Astrocyte (in vitro differentiated cells and primary cell): ENCODE measurements around the gene CUL2. TPM values are rescaled to one million over a fixed set of nuclear protein-coding genes. Genes with fewer than 3 reads are reported as not detected.
A peak's percentile ranks its signal among the peaks of the same experiment; 100 is the strongest.

Experiments used
- DNase-seq: peaks from one replicate; pipeline ENCODE4 v3.0.0-alpha.2; 2010; ENCODE audit warnings: low read depth
- FAIRE-seq: peaks from 2 replicates; lab custom pipeline; 2011; peaks lifted over from hg19 to GRCh38; lab: Jason Lieb, UNC
- H2AFZ ChIP-seq: 2 replicates; pipeline ENCODE4 v1.6.0; 2012; ENCODE audit warnings: low read depth, low read length, inconsistent platforms
- H3K27ac ChIP-seq: 2 replicates; pipeline ENCODE4 v1.5.1; 2011; ENCODE audit warnings: low read depth, low read length, inconsistent platforms
- H3K27me3 ChIP-seq: 2 replicates; pipeline ENCODE4 v1.6.0; 2011; ENCODE audit warnings: low read length, inconsistent platforms; ENCODE audit not compliant: insufficient read depth
- H3K36me3 ChIP-seq: 2 replicates; pipeline ENCODE4 v1.5.1; 2011; ENCODE audit warnings: low read length, inconsistent platforms; ENCODE audit not compliant: insufficient read depth
- H3K4me1 ChIP-seq: 2 replicates; pipeline ENCODE4 v1.5.1; 2011; ENCODE audit warnings: low read length, inconsistent platforms; ENCODE audit not compliant: insufficient read depth
- H3K4me2 ChIP-seq: 2 replicates; pipeline ENCODE4 v1.6.0; 2012; ENCODE audit warnings: low read length, inconsistent platforms
- H3K4me3 ChIP-seq: 2 replicates; pipeline ENCODE4 v1.5.1; 2011; ENCODE audit warnings: low read depth, mild to moderate bottlenecking, low read length, inconsistent platforms; ENCODE audit not compliant: insufficient read depth
- H3K79me2 ChIP-seq: 2 replicates; pipeline ENCODE4 v1.6.0; 2012; ENCODE audit warnings: mild to moderate bottlenecking, low read length, inconsistent platforms; ENCODE audit not compliant: insufficient read depth
- H3K9ac ChIP-seq: 2 replicates; pipeline ENCODE4 v1.6.0; 2012; ENCODE audit warnings: mild to moderate bottlenecking, low read length, inconsistent platforms
- H3K9me3 ChIP-seq: 2 replicates; pipeline ENCODE4 v1.5.1; 2012; ENCODE audit warnings: low read depth, mild to moderate bottlenecking, low read length, inconsistent platforms; ENCODE audit not compliant: insufficient read depth
- H4K20me1 ChIP-seq: 2 replicates; pipeline ENCODE4 v1.6.0; 2012; ENCODE audit warnings: low read length, inconsistent platforms; ENCODE audit not compliant: insufficient read depth
- H3K27ac Mint-ChIP-seq: one replicate; pipeline ENCODE4 v1.8.0; 2021; ENCODE audit warnings: mild to moderate bottlenecking, mixed read lengths; ENCODE audit not compliant: unreplicated experiment
- H3K27me3 Mint-ChIP-seq: one replicate; pipeline ENCODE4 v1.8.0; 2021; ENCODE audit warnings: low read depth, mixed read lengths; ENCODE audit not compliant: unreplicated experiment
- H3K36me3 Mint-ChIP-seq: one replicate; pipeline ENCODE4 v1.8.0; 2021; ENCODE audit warnings: low read depth, mixed read lengths; ENCODE audit not compliant: unreplicated experiment
- H3K4me1 Mint-ChIP-seq: one replicate; pipeline ENCODE4 v1.8.0; 2021; ENCODE audit warnings: low read depth, mixed read lengths; ENCODE audit not compliant: unreplicated experiment
- H3K4me3 Mint-ChIP-seq: one replicate; pipeline ENCODE4 v1.8.0; 2021; ENCODE audit warnings: mild to moderate bottlenecking, moderate library complexity, mixed read lengths; ENCODE audit not compliant: unreplicated experiment
- H3K9me3 Mint-ChIP-seq: one replicate; pipeline ENCODE4 v1.8.0; 2021; ENCODE audit warnings: mild to moderate bottlenecking, mixed read lengths; ENCODE audit not compliant: unreplicated experiment
- EZH2 ChIP-seq: IDR thresholded peaks from 2 replicates; pipeline ENCODE4 v1.6.1; 2012; ENCODE audit warnings: mild to moderate bottlenecking, low read length, inconsistent platforms; ENCODE audit not compliant: insufficient read depth
- total RNA-seq: library from RNA; stranded (reverse); gene quantifications from 2 replicates; pipeline ENCODE4 v1.2.1, GENCODE V29; 2021
- TF ChIP-seq, protein P1 (sequence below): IDR thresholded peaks from 2 replicates; pipeline ENCODE4 v1.5.1; 2011; ENCODE audit warnings: low read depth, mild to moderate bottlenecking, inconsistent platforms, low read length, moderate library complexity; ENCODE audit not compliant: insufficient read depth

Gene CUL2
- total RNA-seq, 1 donor from 2014 or later = 48.0 TPM

GRCh38 chr10:34999532-34999931 is 90.6 kb downstream of the CUL2 start:
- H3K4me3 Mint-ChIP-seq = no peak overlapping the region
- Histone ChIP-seq H3K27me3 (no peaks in the 10 kb centered on the region), H2AFZ (no peak overlapping the region), H3K9me3 (no peaks in the 10 kb centered on the region), H3K36me3 (no peaks in the 10 kb centered on the region), H3K4me2 (no peak overlapping the region), H3K79me2 (no peaks in the 10 kb centered on the region), H3K27ac (no peak overlapping the region), H4K20me1 (no peaks in the 10 kb centered on the region), H3K4me3 (no peak overlapping the region), H3K4me1 (peaks cover 6% of the 10 kb centered on the region), H3K9ac (no peak overlapping the region)
- peaks cover 2% of the 10 kb centered on the region for H3K9me3 Mint-ChIP-seq
- DNase-seq (no peak), FAIRE-seq (no peak)
- peaks cover 14% of the 10 kb centered on the region for H3K36me3 Mint-ChIP-seq
- peaks cover 21% of the 10 kb centered on the region for H3K4me1 Mint-ChIP-seq
- no peak for TF ChIP-seq EZH2
- TF ChIP-seq, protein P1, sequence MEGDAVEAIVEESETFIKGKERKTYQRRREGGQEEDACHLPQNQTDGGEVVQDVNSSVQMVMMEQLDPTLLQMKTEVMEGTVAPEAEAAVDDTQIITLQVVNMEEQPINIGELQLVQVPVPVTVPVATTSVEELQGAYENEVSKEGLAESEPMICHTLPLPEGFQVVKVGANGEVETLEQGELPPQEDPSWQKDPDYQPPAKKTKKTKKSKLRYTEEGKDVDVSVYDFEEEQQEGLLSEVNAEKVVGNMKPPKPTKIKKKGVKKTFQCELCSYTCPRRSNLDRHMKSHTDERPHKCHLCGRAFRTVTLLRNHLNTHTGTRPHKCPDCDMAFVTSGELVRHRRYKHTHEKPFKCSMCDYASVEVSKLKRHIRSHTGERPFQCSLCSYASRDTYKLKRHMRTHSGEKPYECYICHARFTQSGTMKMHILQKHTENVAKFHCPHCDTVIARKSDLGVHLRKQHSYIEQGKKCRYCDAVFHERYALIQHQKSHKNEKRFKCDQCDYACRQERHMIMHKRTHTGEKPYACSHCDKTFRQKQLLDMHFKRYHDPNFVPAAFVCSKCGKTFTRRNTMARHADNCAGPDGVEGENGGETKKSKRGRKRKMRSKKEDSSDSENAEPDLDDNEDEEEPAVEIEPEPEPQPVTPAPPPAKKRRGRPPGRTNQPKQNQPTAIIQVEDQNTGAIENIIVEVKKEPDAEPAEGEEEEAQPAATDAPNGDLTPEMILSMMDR = no peak
- H3K27ac Mint-ChIP-seq = no peak overlapping the region
- H3K27me3 Mint-ChIP-seq = no peaks in the 10 kb centered on the region

DNA sequence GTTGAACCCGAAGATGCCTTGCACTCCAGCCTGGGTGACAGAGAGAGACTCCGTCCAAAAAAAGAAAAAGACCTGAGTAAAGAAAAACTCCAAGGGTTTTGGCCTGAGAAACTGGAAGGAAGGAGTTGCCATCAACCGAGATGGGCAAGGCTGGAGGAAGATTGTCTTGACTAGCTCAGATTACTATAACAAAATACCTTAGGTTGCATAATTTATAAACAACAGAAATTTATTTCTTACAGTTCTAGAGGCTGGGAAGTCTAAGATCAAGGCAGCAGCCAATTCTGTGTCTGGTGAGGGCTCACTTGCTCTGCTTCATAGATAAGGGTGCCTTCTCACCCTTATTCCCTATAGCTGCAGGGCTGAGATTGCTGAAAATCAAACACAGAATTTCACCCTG is 91.2 kb downstream of the CUL2 start:
- no peak overlapping the region for H2AFZ ChIP-seq
- no peak overlapping the region for H3K4me3 ChIP-seq
- H3K9ac ChIP-seq = no peak overlapping the region
- H3K4me1 ChIP-seq = peaks cover 11% of the 10 kb centered on the region
- H3K9me3 ChIP-seq = no peaks in the 10 kb centered on the region
- H3K27me3 ChIP-seq = no peaks in the 10 kb centered on the region
- FAIRE-seq (no peak), DNase-seq (no peak)
- H3K36me3 ChIP-seq = no peaks in the 10 kb centered on the region
- H3K27ac Mint-ChIP-seq = no peak overlapping the region
- no peaks in the 10 kb centered on the region for H4K20me1 ChIP-seq
- peaks cover 14% of the 10 kb centered on the region for H3K36me3 Mint-ChIP-seq
- no peak for TF ChIP-seq EZH2
- TF ChIP-seq, protein P1 = no peak
- H3K4me2 ChIP-seq = no peak overlapping the region
- no peaks in the 10 kb centered on the region for H3K79me2 ChIP-seq
- H3K9me3 Mint-ChIP-seq = peaks cover 2% of the 10 kb centered on the region
- no peak overlapping the region for H3K4me3 Mint-ChIP-seq
- peaks cover 24% of the 10 kb centered on the region for H3K4me1 Mint-ChIP-seq
- H3K27me3 Mint-ChIP-seq = no peaks in the 10 kb centered on the region
- no peak overlapping the region for H3K27ac ChIP-seq

DNA sequence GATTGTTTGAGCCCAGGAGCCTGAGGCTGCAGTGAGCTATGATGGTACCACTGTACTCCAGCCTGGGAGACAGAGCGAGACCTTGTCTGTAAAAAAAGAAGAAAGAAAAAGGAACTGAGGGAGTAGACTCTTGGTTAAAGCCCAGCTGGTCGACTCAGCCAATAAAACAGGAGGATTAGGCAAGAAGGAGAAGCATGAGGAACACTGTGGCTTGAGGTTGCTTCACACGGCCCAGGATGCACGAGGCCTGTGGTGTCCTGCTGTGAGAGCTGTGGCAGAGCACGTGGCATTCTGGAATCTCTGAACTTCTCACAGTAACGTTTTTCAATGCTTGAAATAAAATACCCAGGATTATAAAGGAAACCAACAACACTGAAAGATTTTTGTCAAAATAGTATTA is 93.3 kb downstream of the CUL2 start:
- Mint-ChIP-seq H3K27ac (no peak overlapping the region), H3K4me1 (peaks cover 24% of the 10 kb centered on the region), H3K9me3 (peaks cover 2% of the 10 kb centered on the region), H3K36me3 (peaks cover 14% of the 10 kb centered on the region), H3K4me3 (no peak overlapping the region), H3K27me3 (no peaks in the 10 kb centered on the region)
- Histone ChIP-seq H3K27ac (no peak overlapping the region), H4K20me1 (no peaks in the 10 kb centered on the region), H2AFZ (no peak overlapping the region), H3K79me2 (no peaks in the 10 kb centered on the region), H3K9ac (no peak overlapping the region), H3K9me3 (no peaks in the 10 kb centered on the region), H3K36me3 (no peaks in the 10 kb centered on the region), H3K4me3 (no peak overlapping the region), H3K4me2 (no peak overlapping the region), H3K4me1 (peaks cover 11% of the 10 kb centered on the region), H3K27me3 (no peaks in the 10 kb centered on the region)
- TF ChIP-seq EZH2 = no peak
- TF ChIP-seq, protein P1 = no peak
- DNase-seq (peak; percentile 6), FAIRE-seq (no peak)
